Psoas muscle (tissue), 8 donors: ENCODE data around the gene BBS7. TPM values are rescaled to one million over a fixed set of nuclear protein-coding genes. Genes with fewer than 3 reads are reported as not detected.

Experiments used
- ATAC-seq, 4 donors: fragments of 200-7000 bp; cut with Tn5 transposase; one replicate each; pipeline ENCODE4 v1.9.1; 2020; ENCODE audit warnings: moderate library complexity in 3 of 4, mild to moderate bottlenecking in 2 of 4
- DNase-seq, 2 donors: peaks; one replicate each; pipeline ENCODE4 v3.0.0-alpha.2; 2020
- H3K27ac ChIP-seq: fragments of 200-600 bp; one replicate; pipeline ENCODE4 v1.8.0; 2022
- H3K27me3 ChIP-seq, 3 donors: fragments of 200-600 bp in 1 of 3; one replicate each; pipeline versions ENCODE4 v1.6.1 to v1.8.0; 2013 to 2022; ENCODE audit warnings: low read length in 2 of 3, mild to moderate bottlenecking in 2 of 3, moderate library complexity in 1 of 3; ENCODE audit not compliant: insufficient read depth in 3 of 3
- H3K36me3 ChIP-seq, 2 donors: fragments of 200-600 bp in 1 of 2; one replicate each; pipeline versions ENCODE4 v1.6.1 to v1.8.0; 2013 to 2022; ENCODE audit warnings: low read depth in 1 of 2, mild to moderate bottlenecking in 1 of 2, moderate library complexity in 1 of 2; ENCODE audit not compliant: insufficient read depth in 1 of 2
- H3K4me1 ChIP-seq: fragments of 200-600 bp; one replicate; pipeline ENCODE4 v1.8.0; 2022
- H3K4me3 ChIP-seq: fragments of 200-600 bp; one replicate; pipeline ENCODE4 v1.8.0; 2022; ENCODE audit warnings: mild to moderate bottlenecking
- H3K9me3 ChIP-seq: fragments of 200-600 bp; one replicate; pipeline ENCODE4 v1.8.0; 2022
- WGBS, 3 donors: extraction: QIAGEN DNeasy Blood & Tissue Kit; methylation state at CpG; one replicate each; pipeline versions ENCODE4 v1.1.6 to v1.1.7; 2013; 5-methylcytosine and 5-hydroxymethylcytosine counted together
- intact Hi-C, 2 donors: fragments of 100-400 bp; cut with DNase I; formaldehyde crosslinking; loops; one replicate each; pipeline versions ENCODE4 v1.11.0 to v1.14.2; 2022
- polyA plus RNA-seq, 3 donors: library from polyadenylated mRNA; stranded (reverse); fragments of 200-250 nt; gene quantifications; one replicate each; pipeline ENCODE4 v1.2.3, GENCODE V29; 2013
- total RNA-seq, 4 donors: library from RNA; stranded (reverse); fragmentation: NEBNext Ultra II Directional in 2 of 4; extraction: Animal tissue kit (Norgen Biotek cat#: 25700) in 2 of 4; gene quantifications; one replicate each; pipeline versions ENCODE4 v1.2.1 to v1.2.4, GENCODE V29; 2021 to 2023
- TF ChIP-seq, protein P1 (sequence below): fragments of 200-600 bp; IDR thresholded peaks from one replicate; pipeline ENCODE4 v1.8.0; 2022; ENCODE audit warnings: antibody characterized with exemption
- donor health status: healthy with polysubstance abuse.
- donor health status: DM: no; HTN: no; CAD: no; lungs with moderate emphysema.
- donor health status: Bipolar disorder and iron deficiency.
- donor health status: healthy.
- donor health status: DM: yes; HTN: yes; CAD: no.
- donor health status: DM: no; HTN: no; CAD: no.
- donor health status: DM: no; HTN: no; CAD: no.
- donor health status: DM: yes; HTN: yes; CAD: no.

The BBS7 gene
- total and polyA plus RNA-seq, 7 donors = 4.0 to 10.3 (median 5.3) TPM

DNA sequence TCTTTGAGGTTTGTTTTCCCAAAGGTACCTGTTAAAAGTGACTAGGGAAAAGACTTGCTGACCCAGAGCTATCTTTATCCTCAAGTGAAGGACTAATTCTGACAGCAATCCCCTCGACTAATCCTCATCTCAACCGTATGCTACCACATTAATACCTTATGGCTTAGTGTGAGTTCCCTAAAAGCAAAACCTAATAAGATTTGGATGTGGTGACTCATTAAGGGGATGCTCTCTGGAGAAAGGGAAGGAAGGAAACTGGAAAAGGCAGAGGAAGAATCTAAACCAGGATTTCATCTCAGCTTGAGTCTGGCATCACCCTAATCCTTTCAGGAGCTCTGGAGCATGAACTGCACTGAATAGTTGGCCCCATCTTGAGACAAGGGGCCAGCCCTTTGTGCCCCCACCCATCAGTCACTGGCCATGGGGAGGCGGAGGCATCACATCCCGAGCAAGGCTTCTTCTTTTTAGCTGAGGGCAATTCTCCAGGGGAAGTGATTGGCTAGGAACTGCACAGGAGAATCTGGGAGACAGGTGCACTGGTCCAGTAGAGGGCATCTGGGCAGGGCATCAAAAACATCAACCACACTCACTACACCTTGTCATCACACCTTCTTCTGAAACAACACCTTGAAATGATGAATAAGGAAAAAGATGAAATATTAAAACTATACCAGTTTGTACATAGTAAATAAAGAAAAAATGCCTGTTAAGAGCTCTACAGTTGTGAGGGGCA, 6.9 kb upstream of the BBS7 start:
- no peaks in the 10 kb centered on the region for H3K36me3 ChIP-seq
- H3K4me3 ChIP-seq = no peak overlapping the region
- no peak overlapping the region for H3K27ac ChIP-seq
- TF ChIP-seq, protein P1, sequence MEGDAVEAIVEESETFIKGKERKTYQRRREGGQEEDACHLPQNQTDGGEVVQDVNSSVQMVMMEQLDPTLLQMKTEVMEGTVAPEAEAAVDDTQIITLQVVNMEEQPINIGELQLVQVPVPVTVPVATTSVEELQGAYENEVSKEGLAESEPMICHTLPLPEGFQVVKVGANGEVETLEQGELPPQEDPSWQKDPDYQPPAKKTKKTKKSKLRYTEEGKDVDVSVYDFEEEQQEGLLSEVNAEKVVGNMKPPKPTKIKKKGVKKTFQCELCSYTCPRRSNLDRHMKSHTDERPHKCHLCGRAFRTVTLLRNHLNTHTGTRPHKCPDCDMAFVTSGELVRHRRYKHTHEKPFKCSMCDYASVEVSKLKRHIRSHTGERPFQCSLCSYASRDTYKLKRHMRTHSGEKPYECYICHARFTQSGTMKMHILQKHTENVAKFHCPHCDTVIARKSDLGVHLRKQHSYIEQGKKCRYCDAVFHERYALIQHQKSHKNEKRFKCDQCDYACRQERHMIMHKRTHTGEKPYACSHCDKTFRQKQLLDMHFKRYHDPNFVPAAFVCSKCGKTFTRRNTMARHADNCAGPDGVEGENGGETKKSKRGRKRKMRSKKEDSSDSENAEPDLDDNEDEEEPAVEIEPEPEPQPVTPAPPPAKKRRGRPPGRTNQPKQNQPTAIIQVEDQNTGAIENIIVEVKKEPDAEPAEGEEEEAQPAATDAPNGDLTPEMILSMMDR = no peak
- DNase-seq (no peak), ATAC-seq (no peak)
- no peaks in the 10 kb centered on the region for H3K4me1 ChIP-seq
- intact Hi-C loops = no loop called here
- 45 to 54% (median 48%) methylated on average over 4 of the region's 4 CpGs for WGBS, 3 donors
- peaks cover 0 to 3% (median 0%) of the 10 kb centered on the region in 3 donors for H3K27me3 ChIP-seq
- no peaks in the 10 kb centered on the region for H3K9me3 ChIP-seq

DNA sequence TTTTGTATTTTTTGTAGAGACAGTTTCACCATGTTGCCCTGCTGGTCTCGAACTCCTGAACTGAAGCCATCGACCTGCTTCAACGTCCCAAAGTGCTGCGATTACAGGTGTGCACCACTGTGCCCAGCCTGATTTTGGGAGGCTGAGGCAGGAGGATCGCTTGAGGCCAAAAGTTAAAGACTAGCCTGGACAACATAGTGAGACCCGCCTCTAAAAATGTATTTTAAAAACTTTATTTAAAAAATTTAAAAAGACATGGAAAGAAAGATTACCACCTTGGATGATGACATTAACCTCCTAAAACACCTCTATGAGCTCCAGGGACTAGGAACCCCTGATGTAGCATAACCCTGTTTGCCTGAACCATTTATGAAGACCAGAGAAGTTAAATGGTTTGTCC, 5.8 kb upstream of the BBS7 start:
- intact Hi-C loops = no loop called here
- peaks cover 0 to 3% (median 0%) of the 10 kb centered on the region in 3 donors for H3K27me3 ChIP-seq
- DNase-seq = no peak
- WGBS, 3 donors = 92 to 95% (median 94%) methylated on average over 6 of the region's 6 CpGs
- no peak overlapping the region for H3K27ac ChIP-seq
- no peaks in the 10 kb centered on the region for H3K36me3 ChIP-seq
- no peak for ATAC-seq
- H3K9me3 ChIP-seq = no peaks in the 10 kb centered on the region
- TF ChIP-seq, protein P1 = no peak
- H3K4me1 ChIP-seq = no peaks in the 10 kb centered on the region
- H3K4me3 ChIP-seq = no peak overlapping the region

DNA sequence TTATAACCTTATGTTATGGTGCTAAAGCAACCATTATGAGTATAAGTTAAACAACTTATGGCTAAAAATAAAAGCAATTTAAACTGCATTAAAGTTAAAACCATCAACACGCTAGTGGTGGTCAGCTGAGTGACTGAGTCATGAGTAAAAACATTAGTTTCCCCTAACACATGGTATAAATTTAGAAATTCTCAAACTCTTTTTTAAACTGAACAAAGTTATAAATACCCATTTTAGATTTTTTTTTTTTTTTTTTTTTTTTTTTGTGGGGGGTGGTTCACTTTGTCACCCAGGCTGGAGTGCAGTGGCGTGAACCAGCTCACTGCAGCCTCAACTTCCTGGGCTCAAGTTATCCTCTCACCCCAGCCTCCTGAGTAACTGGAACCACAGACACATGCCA, 5.4 kb upstream of the BBS7 start:
- TF ChIP-seq, protein P1 = no peak

DNA sequence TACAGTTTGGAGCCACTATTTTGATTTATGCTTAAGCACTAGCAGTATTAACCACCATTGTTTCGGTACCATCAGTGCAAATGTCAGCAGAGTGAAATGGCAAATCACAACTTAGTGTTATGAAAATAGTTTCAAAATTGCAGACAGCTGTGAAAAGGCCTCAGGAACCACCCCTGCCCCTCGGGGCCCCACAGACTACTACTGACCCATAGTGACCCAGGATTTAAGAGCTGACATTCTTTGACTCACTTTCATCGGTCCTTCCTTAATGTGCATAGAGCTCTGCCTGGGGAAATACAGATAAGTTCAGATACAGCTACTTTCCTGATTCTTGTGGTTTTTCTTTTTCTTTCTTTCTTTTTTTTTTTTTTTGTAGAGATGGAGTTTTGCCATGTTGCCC, 3.3 kb upstream of the BBS7 start:
- Histone ChIP-seq H3K4me1 (peaks cover 8% of the 10 kb centered on the region), H3K4me3 (no peak overlapping the region), H3K9me3 (no peaks in the 10 kb centered on the region), H3K27ac (no peak overlapping the region), H3K36me3 (no peaks in the 10 kb centered on the region), H3K27me3 (peaks cover 0 to 3% (median 0%) of the 10 kb centered on the region in 3 donors)
- ATAC-seq (no peak), DNase-seq (no peak)
- TF ChIP-seq, protein P1 = no peak
- WGBS, 3 donors = 39 to 46% (median 43%) methylated on average over 3 of the region's 3 CpGs
- intact Hi-C loops = loop anchor here in 1 of 2 donors (5.0 kb wide), 1 partner anchor 46 kb away; no protein-coding TSS in a partner anchor

More for the DNA sequence above, 5.4 kb upstream of the BBS7 start:
- WGBS, 3 donors = 72 to 98% (median 90%) methylated on average over 2 of the region's 2 CpGs
- H3K27ac ChIP-seq = no peak overlapping the region
- peaks cover 0 to 3% (median 0%) of the 10 kb centered on the region in 3 donors for H3K27me3 ChIP-seq
- no peak for ATAC-seq
- intact Hi-C loops = no loop called here
- H3K4me1 ChIP-seq = no peaks in the 10 kb centered on the region
- H3K4me3 ChIP-seq = no peak overlapping the region
- DNase-seq = no peak
- H3K36me3 ChIP-seq = no peaks in the 10 kb centered on the region
- H3K9me3 ChIP-seq = no peaks in the 10 kb centered on the region

DNA sequence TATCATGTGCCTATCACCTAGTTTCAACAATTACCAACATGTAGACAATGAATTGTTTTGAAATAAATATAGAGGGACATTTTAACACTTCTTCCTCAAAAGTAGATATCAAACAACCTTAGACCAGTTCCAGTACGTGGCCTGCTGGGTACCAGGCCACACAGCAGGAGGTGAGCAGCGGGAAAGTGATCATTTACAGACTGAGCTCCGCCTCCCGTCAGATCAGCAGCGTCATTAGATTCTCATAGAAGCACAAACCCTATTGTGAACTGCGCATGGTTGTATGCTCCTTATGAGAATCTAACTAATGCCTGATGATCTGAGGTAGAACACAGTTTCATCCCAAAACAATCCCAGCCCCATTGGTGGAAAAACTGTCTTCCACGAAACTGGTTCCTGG, 6.5 kb downstream of the BBS7 start:
- H3K27ac ChIP-seq = no peak overlapping the region
- no peaks in the 10 kb centered on the region for H3K9me3 ChIP-seq
- intact Hi-C loops = no loop called here
- H3K27me3 ChIP-seq = no peaks in the 10 kb centered on the region
- peaks cover 0 to 58% of the 10 kb centered on the region in 2 donors for H3K36me3 ChIP-seq
- no peak for ATAC-seq
- H3K4me1 ChIP-seq = no peaks in the 10 kb centered on the region
- H3K4me3 ChIP-seq = no peak overlapping the region
- no peak for DNase-seq
- TF ChIP-seq, protein P1 = no peak
- 80 to 84% (median 82%) methylated on average over 7 of the region's 7 CpGs for WGBS, 3 donors
